Liver (tissue), 9 donors: ENCODE results near the gene HIP1. TPM values are rescaled to one million over a fixed set of nuclear protein-coding genes. Genes with fewer than 3 reads are reported as not detected.

ENCODE experiments used
- DNase-seq: peaks from one replicate; pipeline ENCODE4 v3.0.0-alpha.2; 2017; ENCODE audit warnings: low spot score
- H3K27ac ChIP-seq, 2 donors: one replicate each; pipeline ENCODE4 v1.7.0; 2013; ENCODE audit warnings: inconsistent platforms in 2 of 2, low read length in 2 of 2, control low read depth in 1 of 2, low read depth in 1 of 2, mild to moderate bottlenecking in 1 of 2
- H3K27me3 ChIP-seq, 4 donors: one replicate each; pipeline versions ENCODE4 v1.6.1 to v1.7.0; 2013; ENCODE audit warnings: low read length in 3 of 4, inconsistent platforms in 1 of 4, mild to moderate bottlenecking in 1 of 4, moderate library complexity in 1 of 4; ENCODE audit not compliant: control insufficient read depth in 4 of 4, insufficient read depth in 4 of 4
- H3K36me3 ChIP-seq, 4 donors: one replicate each; pipeline versions ENCODE4 v1.6.1 to v1.7.0; 2013; ENCODE audit warnings: low read length in 3 of 4, mild to moderate bottlenecking in 3 of 4, low read depth in 1 of 4, moderate library complexity in 1 of 4; ENCODE audit not compliant: control insufficient read depth in 4 of 4, insufficient read depth in 3 of 4
- H3K4me1 ChIP-seq, 4 donors: one replicate each; pipeline versions ENCODE4 v1.6.1 to v1.7.0; 2013; ENCODE audit warnings: low read length in 3 of 4, mild to moderate bottlenecking in 3 of 4, moderate library complexity in 1 of 4; ENCODE audit not compliant: control insufficient read depth in 4 of 4, insufficient read depth in 4 of 4
- H3K4me3 ChIP-seq, 3 donors: one replicate each; pipeline versions ENCODE4 v1.6.1 to v1.7.0; 2013; ENCODE audit warnings: low read length in 3 of 3, control low read depth in 1 of 3, low read depth in 1 of 3, mild to moderate bottlenecking in 1 of 3
- H3K9ac ChIP-seq, 2 donors: one replicate each; pipeline ENCODE4 v1.7.0; 2013; ENCODE audit warnings: low read length in 2 of 2, mild to moderate bottlenecking in 2 of 2, moderate library complexity in 2 of 2, control low read depth in 1 of 2, low read depth in 1 of 2
- H3K9me3 ChIP-seq, 4 donors: one replicate each; pipeline versions ENCODE4 v1.6.1 to v1.7.0; 2013; ENCODE audit warnings: low read length in 3 of 4; ENCODE audit not compliant: control insufficient read depth in 4 of 4
- ATF3 ChIP-seq: IDR thresholded peaks from 2 replicates; pipeline ENCODE4 v1.6.1; 2016; ENCODE audit warnings: antibody characterized with exemption
- CTCF ChIP-seq: fragments of 150-350 bp; IDR thresholded peaks from 2 replicates; pipeline ENCODE4 v1.5.1; 2017; ENCODE audit warnings: improper control_type of control experiment, low read depth, low read length; ENCODE audit not compliant: missing input control
- EGR1 ChIP-seq, 2 donors: IDR thresholded peaks; 2 replicates each; pipeline ENCODE4 v1.6.1; 2016 to 2018; ENCODE audit warnings: antibody characterized with exemption in 2 of 2, low read depth in 2 of 2
- FOXA1 ChIP-seq: IDR thresholded peaks from 2 replicates; pipeline ENCODE4 v1.6.1; 2016; ENCODE audit warnings: antibody characterized with exemption
- FOXA2 ChIP-seq: IDR thresholded peaks from 2 replicates; pipeline ENCODE4 v1.6.1; 2016; ENCODE audit warnings: antibody characterized with exemption
- GABPA ChIP-seq, 2 donors: IDR thresholded peaks in 1 of 2; conservative IDR thresholded peaks in 1 of 2; 2 replicates each; pipeline ENCODE4 v1.6.1; 2016; ENCODE audit warnings: antibody characterized with exemption in 2 of 2, mild to moderate bottlenecking in 1 of 2, moderate library complexity in 1 of 2
- HNF4A ChIP-seq, 2 donors: conservative IDR thresholded peaks; 2 replicates each; pipeline ENCODE4 v1.6.1; 2016; ENCODE audit warnings: antibody characterized with exemption in 2 of 2, mild to moderate bottlenecking in 2 of 2
- HNF4G ChIP-seq: IDR thresholded peaks from 2 replicates; pipeline ENCODE4 v1.6.1; 2016; ENCODE audit warnings: antibody characterized with exemption
- JUND ChIP-seq, 2 donors: IDR thresholded peaks; 2 replicates each; pipeline ENCODE4 v1.6.1; 2016; ENCODE audit warnings: antibody characterized with exemption in 2 of 2
- MAX ChIP-seq: IDR thresholded peaks from 2 replicates; pipeline ENCODE4 v1.6.1; 2016; ENCODE audit warnings: antibody characterized with exemption
- NR2F2 ChIP-seq: IDR thresholded peaks from 2 replicates; pipeline ENCODE4 v1.6.1; 2016; ENCODE audit warnings: antibody characterized with exemption
- RAD21 ChIP-seq, 2 donors: IDR thresholded peaks; 2 replicates each; pipeline ENCODE4 v1.6.1; 2016; ENCODE audit warnings: antibody characterized with exemption in 2 of 2, mild to moderate bottlenecking in 2 of 2
- REST ChIP-seq: IDR thresholded peaks from 2 replicates; pipeline ENCODE4 v1.6.1; 2016; ENCODE audit warnings: antibody characterized with exemption, mild to moderate bottlenecking
- RXRA ChIP-seq, 2 donors: IDR thresholded peaks; 2 replicates each; pipeline ENCODE4 v1.6.1; 2017 to 2018; ENCODE audit warnings: antibody characterized with exemption in 2 of 2, mild to moderate bottlenecking in 1 of 2
- SP1 ChIP-seq: IDR thresholded peaks from 2 replicates; pipeline ENCODE4 v1.6.1; 2018; ENCODE audit warnings: antibody characterized with exemption, mild to moderate bottlenecking
- TAF1 ChIP-seq: conservative IDR thresholded peaks from 2 replicates; pipeline ENCODE4 v1.6.1; 2016; ENCODE audit warnings: antibody characterized with exemption, mild to moderate bottlenecking
- YY1 ChIP-seq: IDR thresholded peaks from 2 replicates; pipeline ENCODE4 v1.6.1; 2016; ENCODE audit warnings: antibody characterized with exemption, mild to moderate bottlenecking
- ZBTB33 ChIP-seq: IDR thresholded peaks from 2 replicates; pipeline ENCODE4 v1.6.1; 2016; ENCODE audit warnings: antibody characterized with exemption
- WGBS: extraction: QIAGEN DNeasy Blood & Tissue Kit; methylation state at CpG from one replicate; pipeline ENCODE4 v1.1.7; 2013; 5-methylcytosine and 5-hydroxymethylcytosine counted together
- polyA plus RNA-seq, 2 donors: library from polyadenylated mRNA; stranded (reverse) in 1 of 2; unstranded in 1 of 2; fragments of 200-250 nt in 1 of 2; fragments of >200 nt in 1 of 2; fragmentation: Nextera tagmentation in 1 of 2; extraction: Ambion mirVana in 1 of 2; gene quantifications; one replicate each; pipeline versions ENCODE4 v1.2.1 to v1.2.3, GENCODE V29; 2013 to 2015
- total RNA-seq, 2 donors: library from RNA; depleted of rRNA; stranded (reverse); fragments of >200 nt; gene quantifications; one replicate each; pipeline ENCODE4 v1.2.3, GENCODE V29; 2014
- donor health status: healthy.
- donor health status: healthy.
- donor health status: healthy.
- donor health status: healthy.
- donor health status: healthy.

Gene HIP1
- total and polyA plus RNA-seq, 4 donors: 3.8 to 13.6 (median 7.8) TPM

- H3K36me3 ChIP-seq: no peaks in the 10 kb centered on the region
- no peaks in the 10 kb centered on the region for H3K9me3 ChIP-seq
- H3K4me1 ChIP-seq: peaks cover 0 to 12% (median 9%) of the 10 kb centered on the region in 4 donors
- no peaks in the 10 kb centered on the region for H3K27me3 ChIP-seq
- TF ChIP-seq NR2F2 (no peak), RAD21 (IDR thresholded peaks at IDR 0.05) (no peak), ZBTB33 (no peak), SP1 (no peak), FOXA1 (no peak), REST (no peak), MAX (no peak), RXRA (IDR thresholded peaks at IDR 0.05) (no peak), EGR1 (IDR thresholded peaks at IDR 0.05; ENCODE audit: low read depth in 2 of 2) (no peak), FOXA2 (no peak), HNF4G (no peak), HNF4A (conservative IDR thresholded peaks at IDR 0.05) (no peak)
- H3K9ac ChIP-seq: no peak overlapping the region
- DNase-seq: no peak
- H3K4me3 ChIP-seq: no peak overlapping the region
- no peak overlapping the region for H3K27ac ChIP-seq
- WGBS: 96% methylated on average over 1 of the region's 1 CpG
These were observed 86.0 kb downstream of the HIP1 start for GRCh38 chr7:75652788-75653187.

- peak overlapping the region in 1 of 2 donors; percentile 24 for H3K27ac ChIP-seq
- H3K4me1 ChIP-seq: peaks cover 0 to 12% (median 9%) of the 10 kb centered on the region in 4 donors
- no peaks in the 10 kb centered on the region for H3K27me3 ChIP-seq
- 67% methylated on average over 9 of the region's 9 CpGs for WGBS
- no peak overlapping the region for H3K4me3 ChIP-seq
- H3K9ac ChIP-seq: no peak overlapping the region
- TF ChIP-seq REST: no peak
- TF ChIP-seq ZBTB33: no peak
- TF ChIP-seq EGR1 (IDR thresholded peaks at IDR 0.05; ENCODE audit: low read depth in 2 of 2): no peak
- TF ChIP-seq HNF4G: no peak
- TF ChIP-seq FOXA2: no peak
- no peak for TF ChIP-seq MAX
- TF ChIP-seq TAF1: no peak
- no peak for TF ChIP-seq GABPA (IDR thresholded peaks at IDR 0.05 in 1 of 2, conservative IDR thresholded peaks at IDR 0.05 in 1 of 2)
- no peak for TF ChIP-seq HNF4A (conservative IDR thresholded peaks at IDR 0.05)
- TF ChIP-seq NR2F2: no peak
- no peak for TF ChIP-seq RXRA (IDR thresholded peaks at IDR 0.05)
- TF ChIP-seq FOXA1: no peak
- no peak for TF ChIP-seq JUND (IDR thresholded peaks at IDR 0.05)
- TF ChIP-seq RAD21 (IDR thresholded peaks at IDR 0.05): no peak
- TF ChIP-seq YY1: no peak
- TF ChIP-seq ATF3: no peak
- TF ChIP-seq SP1: no peak
- no peak for TF ChIP-seq CTCF
- DNase-seq: no peak
- H3K9me3 ChIP-seq: no peaks in the 10 kb centered on the region
- no peaks in the 10 kb centered on the region for H3K36me3 ChIP-seq
These were observed 88.1 kb downstream of the HIP1 start for GRCh38 chr7:75650681-75651080.
